HUES48 (cell line): ENCODE measurements around the gene PI4KA.

Experiments used
- H3K27ac ChIP-seq: one replicate; pipeline ENCODE4 v1.7.0; 2013; ENCODE audit warnings: low read depth, low read length, inconsistent platforms
- H3K27me3 ChIP-seq: 2 replicates; pipeline ENCODE4 v1.6.1; 2013; ENCODE audit warnings: mild to moderate bottlenecking, low read length; ENCODE audit not compliant: control insufficient read depth, insufficient read depth
- H3K36me3 ChIP-seq: 2 replicates; pipeline ENCODE4 v1.6.1; 2013; ENCODE audit warnings: low read length; ENCODE audit not compliant: control insufficient read depth, insufficient read depth
- H3K4me1 ChIP-seq: 2 replicates; pipeline ENCODE4 v1.6.1; 2013; ENCODE audit warnings: mild to moderate bottlenecking, low read length; ENCODE audit not compliant: control insufficient read depth, insufficient read depth
- H3K4me3 ChIP-seq: 2 replicates; pipeline ENCODE4 v1.5.1; 2013; ENCODE audit warnings: mild to moderate bottlenecking, low read depth, low read length
- H3K9ac ChIP-seq: 2 replicates; pipeline ENCODE4 v1.6.1; 2013; ENCODE audit warnings: mild to moderate bottlenecking, low read depth, low read length, moderate library complexity
- H3K9me3 ChIP-seq: 2 replicates; pipeline ENCODE4 v1.6.1; 2013; ENCODE audit warnings: low read length; ENCODE audit not compliant: control insufficient read depth, insufficient read depth

Gene PI4KA

GRCh38 chr22:20877715-20878114 is 19.1 kb upstream of the PI4KA start:
- no peaks in the 10 kb centered on the region for H3K4me1 ChIP-seq
- H3K27ac ChIP-seq = no peak overlapping the region
- no peaks in the 10 kb centered on the region for H3K9me3 ChIP-seq
- no peak overlapping the region for H3K9ac ChIP-seq
- peaks cover 6% of the 10 kb centered on the region for H3K36me3 ChIP-seq
- no peaks in the 10 kb centered on the region for H3K27me3 ChIP-seq
- no peak overlapping the region for H3K4me3 ChIP-seq

- H3K4me3 ChIP-seq = no peak overlapping the region
- H3K9me3 ChIP-seq = no peaks in the 10 kb centered on the region
- no peaks in the 10 kb centered on the region for H3K27me3 ChIP-seq
- H3K27ac ChIP-seq = no peak overlapping the region
- no peak overlapping the region for H3K9ac ChIP-seq
- no peaks in the 10 kb centered on the region for H3K4me1 ChIP-seq
- peaks cover 8% of the 10 kb centered on the region; the same call in 1 of the 2 replicates for H3K36me3 ChIP-seq
These were observed 16.7 kb upstream of the PI4KA start for GRCh38 chr22:20875296-20875695.

- Histone ChIP-seq H3K4me3 (no peak overlapping the region), H3K4me1 (no peaks in the 10 kb centered on the region), H3K9me3 (no peaks in the 10 kb centered on the region), H3K9ac (no peak overlapping the region), H3K27me3 (no peaks in the 10 kb centered on the region), H3K27ac (no peak overlapping the region), H3K36me3 (peaks cover 8% of the 10 kb centered on the region; the same call in 1 of the 2 replicates)
These were observed 14.6 kb upstream of the PI4KA start for GRCh38 chr22:20873214-20873613.

- H3K27ac ChIP-seq = no peak overlapping the region
- H3K27me3 ChIP-seq = no peaks in the 10 kb centered on the region
- no peak overlapping the region for H3K9ac ChIP-seq
- H3K9me3 ChIP-seq = no peaks in the 10 kb centered on the region
- H3K4me3 ChIP-seq = no peak overlapping the region
- peaks cover 8% of the 10 kb centered on the region; the same call in 1 of the 2 replicates for H3K36me3 ChIP-seq
- no peaks in the 10 kb centered on the region for H3K4me1 ChIP-seq
These were observed 10.6 kb upstream of the PI4KA start for GRCh38 chr22:20869234-20869633.

GRCh38 chr22:20868025-20868962 is 9.7 kb upstream of the PI4KA start:
- no peak overlapping the region for H3K9ac ChIP-seq
- H3K27me3 ChIP-seq = no peaks in the 10 kb centered on the region
- H3K36me3 ChIP-seq = peaks cover 8% of the 10 kb centered on the region; the same call in 1 of the 2 replicates
- H3K4me1 ChIP-seq = no peaks in the 10 kb centered on the region
- H3K9me3 ChIP-seq = no peaks in the 10 kb centered on the region
- no peak overlapping the region for H3K27ac ChIP-seq
- no peak overlapping the region for H3K4me3 ChIP-seq

- H3K36me3 ChIP-seq = peaks cover 8% of the 10 kb centered on the region; the same call in 1 of the 2 replicates
- H3K27ac ChIP-seq = no peak overlapping the region
- no peaks in the 10 kb centered on the region for H3K4me1 ChIP-seq
- no peaks in the 10 kb centered on the region for H3K27me3 ChIP-seq
- no peak overlapping the region for H3K4me3 ChIP-seq
- no peaks in the 10 kb centered on the region for H3K9me3 ChIP-seq
- H3K9ac ChIP-seq = no peak overlapping the region
These were observed 8.8 kb upstream of the PI4KA start for GRCh38 chr22:20867179-20868024.

- H3K9me3 ChIP-seq = no peaks in the 10 kb centered on the region
- no peaks in the 10 kb centered on the region for H3K27me3 ChIP-seq
- H3K9ac ChIP-seq = no peak overlapping the region
- no peak overlapping the region for H3K27ac ChIP-seq
- H3K4me1 ChIP-seq = no peaks in the 10 kb centered on the region
- no peak overlapping the region for H3K4me3 ChIP-seq
- peaks cover 6% of the 10 kb centered on the region; the same call in 1 of the 2 replicates for H3K36me3 ChIP-seq
These were observed 8.1 kb upstream of the PI4KA start for GRCh38 chr22:20866736-20867135.

GRCh38 chr22:20865875-20866445 is 7.3 kb upstream of the PI4KA start:
- peaks cover 6% of the 10 kb centered on the region; the same call in 1 of the 2 replicates for H3K36me3 ChIP-seq
- H3K9me3 ChIP-seq = no peaks in the 10 kb centered on the region
- no peak overlapping the region for H3K27ac ChIP-seq
- no peak overlapping the region for H3K9ac ChIP-seq
- no peaks in the 10 kb centered on the region for H3K4me1 ChIP-seq
- no peaks in the 10 kb centered on the region for H3K27me3 ChIP-seq
- no peak overlapping the region for H3K4me3 ChIP-seq

- Histone ChIP-seq H3K4me1 (no peaks in the 10 kb centered on the region), H3K27me3 (no peaks in the 10 kb centered on the region), H3K36me3 (0 out of 2 replicates have a peak, but pooled peaks cover under 1% of the 10 kb centered on the region), H3K4me3 (no peak overlapping the region), H3K27ac (no peak overlapping the region), H3K9me3 (no peaks in the 10 kb centered on the region), H3K9ac (no peak overlapping the region)
These were observed 6.7 kb upstream of the PI4KA start for GRCh38 chr22:20865331-20865730.

- no peaks in the 10 kb centered on the region for H3K36me3 ChIP-seq
- no peaks in the 10 kb centered on the region for H3K27me3 ChIP-seq
- no peak overlapping the region for H3K27ac ChIP-seq
- no peak overlapping the region for H3K4me3 ChIP-seq
- no peaks in the 10 kb centered on the region for H3K9me3 ChIP-seq
- no peak overlapping the region for H3K9ac ChIP-seq
- peaks cover 3% of the 10 kb centered on the region; the same call in 1 of the 2 replicates for H3K4me1 ChIP-seq
These were observed 5.7 kb upstream of the PI4KA start for GRCh38 chr22:20864186-20864908.
